GM19463 (cell line): ENCODE measurements around the gene RCOR2.

Experiments
- ATAC-seq: cut with Tn5 transposase; IDR thresholded peaks from one replicate; pipeline ENCODE4 v1.9.1; 2021; ENCODE audit warnings: mild to moderate bottlenecking, moderate library complexity; ENCODE audit not compliant: unreplicated experiment

Gene RCOR2

GRCh38 chr11:63908631-63909401 lies 8.1 kb downstream of the RCOR2 start:
- ATAC-seq = no peak

GRCh38 chr11:63907808-63908530 lies 9.0 kb downstream of the RCOR2 start:
- no peak for ATAC-seq

- no peak for ATAC-seq
Observed at GRCh38 chr11:63907063-63907462, 9.9 kb downstream of the RCOR2 start.

- ATAC-seq = no peak
Observed at GRCh38 chr11:63906585-63906984, 10.4 kb downstream of the RCOR2 start.

GRCh38 chr11:63906087-63906486 lies 10.9 kb downstream of the RCOR2 start:
- no peak for ATAC-seq

GRCh38 chr11:63905179-63905578 lies 11.8 kb downstream of the RCOR2 start:
- ATAC-seq = no peak

GRCh38 chr11:63904743-63905142 lies 12.2 kb downstream of the RCOR2 start:
- ATAC-seq = no peak

GRCh38 chr11:63903884-63904283 lies 13.1 kb downstream of the RCOR2 start:
- no peak for ATAC-seq

GRCh38 chr11:63901660-63902059 lies 15.3 kb downstream of the RCOR2 start:
- no peak for ATAC-seq

GRCh38 chr11:63897459-63898146 lies 19.4 kb downstream of the RCOR2 start:
- no peak for ATAC-seq

GRCh38 chr11:63896071-63896470 lies 20.9 kb downstream of the RCOR2 start:
- no peak for ATAC-seq

- no peak for ATAC-seq
Observed at GRCh38 chr11:63893355-63893754, 23.6 kb downstream of the RCOR2 start.

- ATAC-seq = no peak
Observed at GRCh38 chr11:63892228-63892627, 24.7 kb downstream of the RCOR2 start.

- ATAC-seq = no peak
Observed at GRCh38 chr11:63890368-63890767, 26.6 kb downstream of the RCOR2 start.

- ATAC-seq = no peak
Observed at GRCh38 chr11:63889344-63889743, 27.6 kb downstream of the RCOR2 start.

- ATAC-seq = peak; percentile 72
Observed at GRCh38 chr11:63888170-63889086, 28.5 kb downstream of the RCOR2 start.

GRCh38 chr11:63887386-63887999 lies 29.5 kb downstream of the RCOR2 start:
- ATAC-seq = no peak

- no peak for ATAC-seq
Observed at GRCh38 chr11:63884196-63884932, 32.6 kb downstream of the RCOR2 start.

GRCh38 chr11:63883791-63884190 lies 33.2 kb downstream of the RCOR2 start:
- no peak for ATAC-seq
